ENCODE data around the gene ZNRD2.
"Not testable (repeated sequence)": the region's sequence is repeated elsewhere in the genome, so short reads cannot be mapped to it uniquely, and the experiment has no call there.

Gene ZNRD2

GRCh38 chr11:65569973-65570918 lies at the start of gene ZNRD2:
TSS of gene ZNRD2 (plus strand) at chr11:65570477. CDS start at chr11:65570492, 15 bp downstream.
- DNase-seq, result peak; percentile 98

- not testable (repeated sequence) for DNase-seq
Measured at GRCh38 chr11:65521777-65522521, 48.3 kb upstream of the ZNRD2 start.

- not testable (repeated sequence) for DNase-seq
Measured at GRCh38 chr11:65522718-65523630, 47.3 kb upstream of the ZNRD2 start.

- not testable (repeated sequence) for DNase-seq
Measured at GRCh38 chr11:65523631-65523968, 46.7 kb upstream of the ZNRD2 start.

- no peak for DNase-seq
Measured at GRCh38 chr11:65524014-65524740, 46.1 kb upstream of the ZNRD2 start.

- peak in 1 of 2 experiments; percentile 74 for DNase-seq
Measured at GRCh38 chr11:65524741-65525545, 45.3 kb upstream of the ZNRD2 start, which contains the start of gene SCYL1. TSS of gene SCYL1 (plus strand) at chr11:65525083. CDS start at chr11:65525154, 71 bp downstream.

GRCh38 chr11:65525546-65526480 lies 44.5 kb upstream of the ZNRD2 start:
- DNase-seq, result no peak

- DNase-seq, result no peak
Measured at GRCh38 chr11:65526744-65527143, 43.5 kb upstream of the ZNRD2 start.

GRCh38 chr11:65528819-65529350 lies 41.4 kb upstream of the ZNRD2 start:
- DNase-seq, result no peak

GRCh38 chr11:65529475-65530156 lies 40.7 kb upstream of the ZNRD2 start:
- DNase-seq, result no peak

- DNase-seq, result no peak
Measured at GRCh38 chr11:65530157-65530496, 40.1 kb upstream of the ZNRD2 start.

- DNase-seq, result no peak
Measured at GRCh38 chr11:65532388-65533064, 37.8 kb upstream of the ZNRD2 start.

- DNase-seq, result no peak
Measured at GRCh38 chr11:65535102-65535501, 35.2 kb upstream of the ZNRD2 start.

- peak in 1 of 2 experiments; percentile 19 for DNase-seq
Measured at GRCh38 chr11:65536412-65537295, 33.6 kb upstream of the ZNRD2 start.

- DNase-seq, result no peak
Measured at GRCh38 chr11:65537296-65537597, 33.0 kb upstream of the ZNRD2 start.

GRCh38 chr11:65537620-65538231 lies 32.6 kb upstream of the ZNRD2 start:
- no peak for DNase-seq

GRCh38 chr11:65538232-65538914 lies 31.9 kb upstream of the ZNRD2 start:
- no peak for DNase-seq
